NCI-H187 treated with DMSO at 0.1 percent for 48 hours (cell line): ENCODE data around the gene SLC51B.
"Not testable (repeated sequence)": the region's sequence is repeated elsewhere in the genome, so short reads cannot be mapped to it uniquely, and the experiment has no call there.

Experiments used
- DNase-seq: peaks from one replicate; lab custom pipeline; 2025; lab: John Stamatoyannopoulos, UW

SLC51B gene

DNA sequence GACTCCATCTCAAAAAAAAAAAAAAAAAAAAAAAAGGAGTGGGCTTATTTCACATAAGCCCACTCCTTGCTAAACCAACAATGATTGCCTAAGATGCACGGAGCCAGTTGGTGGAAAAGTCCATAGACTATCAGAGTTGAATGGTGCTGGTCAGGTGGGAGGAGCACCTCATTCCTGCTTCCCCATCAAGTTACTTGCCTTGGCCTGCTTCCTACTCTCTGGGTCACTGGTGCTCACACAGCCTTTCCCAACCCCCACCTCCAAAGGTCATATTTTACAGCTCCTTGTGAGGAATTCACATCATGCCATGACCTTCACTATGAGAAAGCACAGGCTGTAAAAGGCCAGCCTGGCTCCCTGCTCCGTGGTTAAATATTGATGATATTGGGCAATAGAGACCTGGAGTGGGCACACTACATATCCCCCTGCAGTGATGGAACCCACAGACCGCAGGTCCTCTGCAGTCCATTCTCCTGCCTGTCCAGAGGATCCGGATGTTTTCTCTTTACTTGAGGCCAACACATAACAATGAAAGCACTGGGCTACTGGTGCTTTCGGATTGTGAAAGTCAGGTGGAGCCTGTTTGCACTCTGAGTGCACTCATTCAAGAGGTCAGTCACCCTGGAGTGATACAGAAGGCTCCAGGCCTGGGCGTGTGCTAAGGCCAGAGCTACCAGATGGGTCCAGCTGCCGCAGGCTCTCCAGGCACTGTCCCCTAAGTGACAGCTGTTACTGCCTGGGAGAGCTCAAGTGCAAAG lies at the start of gene SLC51B:
Gene SLC51B (plus strand): TSS at position 664 of the 758 bp plus-strand sequence. CDS start 4,618 bp downstream, outside the sequence.
- no peak for DNase-seq

- DNase-seq, result no peak
Observed at GRCh38 chr15:64997066-64997465, 48.1 kb upstream of the SLC51B start.

- no peak for DNase-seq
Observed at GRCh38 chr15:64997745-64998375, 47.3 kb upstream of the SLC51B start.

DNA sequence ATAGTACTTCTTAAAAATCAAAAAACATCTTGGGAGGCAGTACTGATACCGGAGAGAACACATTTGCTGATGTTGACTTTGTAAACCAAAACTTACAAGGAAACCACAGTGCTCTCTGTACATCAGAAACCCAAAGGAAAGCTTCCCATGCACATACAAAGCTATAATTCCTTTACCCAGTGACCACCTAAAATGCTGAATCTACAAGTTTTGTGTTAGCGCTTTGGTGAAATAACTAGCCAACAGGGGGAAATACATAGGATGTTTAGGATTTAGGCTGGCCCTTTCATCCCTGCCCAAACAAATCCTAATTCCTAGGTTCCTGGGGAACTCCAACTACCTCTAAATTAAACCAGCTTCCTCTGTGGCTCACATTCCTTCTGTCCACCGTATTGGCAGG lies 40.2 kb upstream of the SLC51B start:
- no peak for DNase-seq

DNA sequence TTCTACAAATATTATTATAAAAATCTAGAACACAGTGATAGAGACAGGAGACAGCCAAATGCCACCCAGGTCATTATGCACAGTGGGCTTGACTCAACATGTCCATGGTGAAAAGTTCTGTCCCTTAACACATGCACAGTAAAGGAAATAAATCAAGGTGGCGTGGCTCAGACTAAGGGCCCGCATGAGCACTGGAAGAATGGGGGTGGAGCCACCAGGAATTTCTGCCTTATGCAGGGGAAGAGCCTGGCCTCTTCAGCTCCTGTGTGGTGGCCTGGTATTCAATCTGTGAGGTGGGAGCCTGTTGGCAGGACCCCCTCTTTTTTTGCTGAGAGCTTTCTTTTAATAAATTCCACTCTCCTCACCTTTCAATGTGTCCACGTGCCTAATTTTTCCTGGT lies 38.3 kb upstream of the SLC51B start:
- DNase-seq, result no peak

DNA sequence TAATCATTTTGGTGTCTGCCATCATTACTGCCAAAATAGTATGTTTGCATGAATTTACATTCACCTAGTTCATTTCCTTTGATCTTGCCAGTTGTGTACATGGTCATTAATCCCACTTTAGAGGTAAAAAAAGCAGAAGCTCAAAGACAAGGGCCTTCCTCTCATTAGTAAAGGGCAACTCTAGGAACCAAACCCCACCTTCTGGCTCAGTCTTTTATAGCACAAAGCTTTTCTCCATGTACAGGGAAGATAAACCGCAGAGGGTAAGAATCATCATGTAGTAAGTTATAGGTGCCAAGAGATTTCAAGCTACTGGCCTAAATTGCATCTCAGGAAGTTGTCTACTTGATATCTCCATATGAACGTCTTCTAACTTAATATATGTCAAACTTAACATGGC lies 36.2 kb upstream of the SLC51B start:
- DNase-seq, result no peak

DNA sequence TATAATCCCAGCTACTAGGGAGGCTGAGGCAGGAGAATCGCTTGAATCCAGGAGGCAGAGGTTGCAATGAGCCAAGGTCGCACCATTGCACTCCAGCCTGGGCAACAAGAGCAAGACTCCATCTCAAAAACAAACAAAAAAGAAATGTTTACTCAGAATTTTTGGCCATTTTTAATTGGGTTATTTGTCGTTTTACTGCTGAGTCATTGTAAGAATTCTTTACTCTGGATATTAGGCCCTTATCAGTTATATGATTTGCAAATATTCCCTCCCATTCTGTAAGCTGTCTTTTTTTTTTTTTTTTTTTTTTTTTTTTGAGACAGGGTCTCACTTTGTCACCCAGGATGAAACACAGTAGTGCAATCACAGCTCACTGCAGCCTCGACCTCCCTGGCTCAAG lies 34.0 kb upstream of the SLC51B start:
- not testable (repeated sequence) for DNase-seq

GRCh38 chr15:65020419-65020818 lies 24.8 kb upstream of the SLC51B start:
- DNase-seq, result no peak

DNA sequence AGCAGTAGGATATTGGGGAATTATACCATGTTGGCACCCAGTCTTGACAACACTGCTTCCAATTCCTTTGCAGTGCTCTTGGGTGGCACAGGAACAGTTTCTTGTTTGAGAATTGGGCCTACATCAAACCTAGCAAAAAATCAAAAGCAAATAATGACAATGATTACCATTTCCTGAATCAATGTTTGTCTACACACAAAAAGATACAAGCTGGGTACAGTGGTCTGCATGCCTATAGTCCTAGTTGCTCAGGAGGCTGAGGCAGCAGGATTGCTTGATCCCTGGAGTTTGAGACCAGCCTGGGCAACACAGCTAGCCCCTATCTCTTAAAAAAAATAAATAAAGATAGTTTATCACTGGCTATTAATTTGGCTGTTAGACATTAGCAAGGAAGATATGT lies 23.7 kb upstream of the SLC51B start:
- DNase-seq, result no peak

GRCh38 chr15:65026756-65027155 lies 18.4 kb upstream of the SLC51B start:
- DNase-seq, result no peak

DNA sequence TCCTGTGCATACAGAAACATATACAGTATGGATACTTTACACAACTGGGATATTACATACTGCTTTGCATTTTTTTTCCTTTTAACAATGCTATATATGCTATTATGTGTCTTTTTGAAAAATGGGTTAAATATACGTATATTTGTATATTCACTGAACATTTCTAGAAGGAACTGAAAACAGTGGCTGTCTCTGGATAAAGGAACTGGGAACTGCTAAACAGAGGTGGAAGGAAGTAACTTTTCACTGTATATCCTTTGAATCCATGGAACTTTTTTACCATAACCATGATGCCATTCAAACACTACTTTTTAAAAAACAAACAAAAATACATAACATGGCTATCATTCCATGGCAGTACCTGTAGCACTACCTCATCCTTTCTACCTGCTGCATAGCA lies 17.6 kb upstream of the SLC51B start:
- DNase-seq, result no peak

DNA sequence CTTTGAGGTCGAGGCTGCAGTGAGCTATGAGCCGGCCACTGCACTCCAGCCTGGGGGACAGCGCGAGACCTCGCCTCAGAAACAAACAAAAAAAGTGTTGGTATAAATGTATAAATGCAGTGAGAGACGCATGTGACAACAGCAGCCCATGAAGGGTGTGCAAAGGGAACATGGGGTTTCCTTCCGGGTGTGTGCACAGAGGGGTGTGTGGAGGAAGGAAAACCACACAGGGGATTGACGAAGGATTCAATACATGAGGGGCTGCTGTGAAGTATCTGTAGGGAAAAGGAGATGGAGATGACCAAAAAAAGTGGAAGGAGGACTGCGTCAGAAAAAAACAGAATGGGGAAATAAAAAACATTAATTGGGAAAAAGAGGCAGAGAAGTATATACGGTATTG lies 16.8 kb upstream of the SLC51B start:
- no peak for DNase-seq

GRCh38 chr15:65028921-65029735 lies 16.1 kb upstream of the SLC51B start, which contains the start of gene MTFMT:
Gene MTFMT, minus strand, starts transcription at chr15:65029639. Its CDS starts 26 bp downstream, at chr15:65029613.
- no peak for DNase-seq

DNA sequence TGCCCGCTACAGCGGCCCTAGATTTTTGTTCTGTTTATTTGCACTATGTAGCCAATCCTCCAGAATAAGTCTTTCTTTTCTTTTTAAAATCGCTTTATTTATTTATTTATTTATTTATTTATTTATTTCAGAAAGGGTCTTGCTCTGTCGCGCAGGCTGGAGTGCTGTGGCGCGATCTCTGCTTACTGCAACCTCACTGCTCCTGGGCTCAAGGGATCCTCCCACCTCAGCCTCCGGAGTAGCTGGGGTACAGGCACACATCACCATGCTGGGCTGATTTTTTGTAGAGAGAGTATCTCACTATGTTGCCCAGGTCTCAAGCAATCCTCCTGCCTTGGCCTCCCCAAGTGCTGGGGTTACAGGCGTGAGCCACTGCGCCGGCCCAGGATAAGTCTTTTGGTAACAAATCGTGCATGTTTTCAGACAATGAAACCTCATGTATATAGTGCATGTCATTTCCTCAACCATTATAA lies 15.4 kb upstream of the SLC51B start:
- DNase-seq, result no peak

- DNase-seq, result no peak
Observed at GRCh38 chr15:65032801-65033537, 12.2 kb upstream of the SLC51B start.

- DNase-seq, result no peak
Observed at GRCh38 chr15:65033659-65034269, 11.4 kb upstream of the SLC51B start.

GRCh38 chr15:65034719-65035118 lies 10.5 kb upstream of the SLC51B start:
- DNase-seq, result no peak

GRCh38 chr15:65037309-65037708 lies 7.9 kb upstream of the SLC51B start:
- no peak for DNase-seq

DNA sequence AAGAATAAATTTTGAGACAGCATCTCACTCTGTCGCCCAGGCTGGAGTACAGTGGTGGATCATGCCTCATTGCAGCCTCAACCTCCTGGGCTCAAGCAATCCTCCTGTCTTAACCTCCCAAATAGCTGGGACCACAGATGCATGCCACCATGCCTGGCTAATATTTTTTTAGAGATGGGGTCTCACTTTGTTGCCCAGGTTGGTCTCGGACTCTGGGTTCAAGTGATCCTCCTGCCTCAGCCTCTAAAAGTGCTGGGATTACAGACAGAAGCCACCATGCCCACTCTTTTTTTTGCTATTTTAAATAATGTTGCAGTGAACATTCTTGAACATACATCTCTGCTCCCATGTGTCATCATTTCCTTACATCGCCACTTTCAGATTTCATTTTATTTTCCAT lies 6.8 kb upstream of the SLC51B start:
- DNase-seq, result no peak

DNA sequence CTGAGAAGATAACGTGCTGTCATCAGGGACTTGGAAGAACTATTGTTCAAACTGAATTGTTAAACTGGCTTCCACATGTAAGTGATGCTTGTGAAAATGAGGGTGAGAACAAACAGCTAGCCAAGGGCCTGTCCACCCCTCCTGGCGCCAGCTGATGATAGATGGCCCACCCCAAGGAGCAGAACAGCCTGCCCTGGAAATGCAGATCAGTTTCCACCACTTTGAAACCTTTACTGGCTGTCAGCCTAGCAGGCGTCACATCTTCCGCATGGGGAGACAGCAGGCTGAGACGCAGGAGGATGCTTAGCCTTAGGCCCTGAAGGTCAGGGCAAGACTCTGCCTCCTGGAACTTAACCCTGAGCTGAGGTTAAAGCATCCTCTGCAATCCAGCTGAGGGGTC lies 6.4 kb upstream of the SLC51B start:
- DNase-seq, result no peak

DNA sequence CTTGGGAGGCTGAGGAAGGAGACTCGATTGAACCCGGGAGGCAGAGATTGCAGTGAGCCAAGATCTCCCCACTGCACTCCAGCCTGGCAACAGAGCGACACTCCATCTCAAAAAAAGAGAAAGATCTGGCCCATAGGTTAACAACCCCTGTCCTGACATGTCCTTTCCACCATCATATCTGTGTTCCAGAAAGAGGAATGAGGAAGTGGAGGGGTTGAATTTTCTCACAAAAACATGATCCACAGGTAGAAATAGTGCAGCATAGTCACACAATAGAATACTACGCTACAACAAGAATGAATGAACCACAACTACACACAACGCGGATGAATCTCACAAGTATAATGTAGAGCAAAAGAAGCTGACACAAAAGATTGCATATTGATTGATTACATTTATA lies 4.7 kb upstream of the SLC51B start:
- DNase-seq, result no peak

DNA sequence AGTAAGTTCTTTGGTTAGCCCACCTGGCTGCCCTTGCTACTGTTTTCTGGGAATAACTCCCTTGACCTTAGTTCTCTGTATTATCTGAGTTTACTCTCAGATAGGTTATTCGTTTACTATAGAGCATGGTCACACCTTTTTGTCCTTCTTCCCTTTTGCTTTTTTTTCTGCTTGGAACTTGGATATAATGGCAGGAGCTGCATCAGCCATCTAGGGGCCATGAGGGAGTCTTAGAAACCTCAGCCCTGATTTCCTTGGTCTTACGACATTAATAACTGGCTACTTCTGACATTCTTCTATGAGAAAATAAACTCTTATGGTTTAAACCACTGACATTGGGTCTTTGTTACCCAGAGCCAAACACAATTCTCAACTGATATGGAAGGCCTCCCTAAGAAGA lies 3.4 kb upstream of the SLC51B start:
- no peak for DNase-seq
